ENCODE results near the gene CCT3.

CCT3 gene

DNA sequence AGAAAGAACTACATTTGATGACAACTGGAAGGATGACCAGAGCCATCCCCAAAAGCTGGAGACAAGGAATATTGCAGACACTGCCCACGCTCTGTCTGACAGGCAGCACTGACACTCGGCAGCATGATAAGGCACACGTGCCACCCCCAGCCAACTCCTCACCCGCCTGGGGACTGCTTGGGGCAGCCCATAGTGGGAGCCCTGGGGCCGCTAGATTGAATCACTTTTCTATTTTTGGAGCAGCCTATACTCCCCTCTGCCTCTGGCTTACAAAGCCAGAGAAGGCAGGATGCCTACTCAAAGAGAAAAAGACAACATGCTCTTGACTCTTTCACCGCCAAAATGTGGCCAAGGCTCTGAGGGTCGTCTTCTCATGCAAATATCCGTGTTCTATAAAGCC lies 56.8 kb downstream of the CCT3 start:
- DNase-seq (ENCODE audit: low read depth): peak; percentile 27

DNA sequence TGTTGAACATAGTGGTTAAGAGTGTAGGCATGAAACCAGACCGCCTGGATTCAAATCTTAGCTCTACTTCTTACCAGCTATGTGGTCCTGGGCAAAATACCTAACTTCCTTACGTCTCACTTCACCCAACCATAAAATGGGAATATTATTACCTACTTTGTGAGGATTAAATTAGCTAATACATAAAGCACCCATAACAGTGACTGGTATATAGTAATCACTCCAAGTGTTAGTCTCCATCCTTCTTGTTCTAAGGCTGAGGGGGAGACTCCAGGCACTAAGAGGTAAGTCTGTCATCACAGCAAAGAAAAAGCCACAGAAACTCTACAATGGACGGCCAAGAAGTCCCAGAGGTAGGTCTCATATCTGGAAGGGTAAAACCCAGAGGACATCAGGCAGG lies 58.3 kb downstream of the CCT3 start:
- no peak for DNase-seq (ENCODE audit: low read depth)

DNA sequence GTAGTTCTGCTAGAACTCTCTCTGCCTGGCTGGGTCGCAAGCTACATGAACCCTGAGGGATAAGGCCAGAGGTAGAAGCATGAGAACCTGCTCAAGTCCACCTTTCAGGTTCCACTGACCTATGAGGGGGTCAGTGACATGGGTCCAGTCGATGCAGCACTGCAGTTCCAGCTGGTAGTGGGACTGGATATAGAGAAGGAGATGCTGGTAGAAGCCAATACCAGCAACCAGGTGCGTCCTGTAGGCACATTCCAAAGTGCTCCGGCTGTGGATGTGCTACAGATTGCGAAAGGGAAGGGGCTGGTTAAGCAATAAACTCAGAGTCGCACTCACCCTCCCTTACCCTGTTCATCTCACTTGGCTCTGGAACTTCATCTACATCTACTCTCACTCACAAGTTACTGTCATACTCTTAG lies 61.1 kb downstream of the CCT3 start:
- DNase-seq (ENCODE audit: low read depth): no peak

DNA sequence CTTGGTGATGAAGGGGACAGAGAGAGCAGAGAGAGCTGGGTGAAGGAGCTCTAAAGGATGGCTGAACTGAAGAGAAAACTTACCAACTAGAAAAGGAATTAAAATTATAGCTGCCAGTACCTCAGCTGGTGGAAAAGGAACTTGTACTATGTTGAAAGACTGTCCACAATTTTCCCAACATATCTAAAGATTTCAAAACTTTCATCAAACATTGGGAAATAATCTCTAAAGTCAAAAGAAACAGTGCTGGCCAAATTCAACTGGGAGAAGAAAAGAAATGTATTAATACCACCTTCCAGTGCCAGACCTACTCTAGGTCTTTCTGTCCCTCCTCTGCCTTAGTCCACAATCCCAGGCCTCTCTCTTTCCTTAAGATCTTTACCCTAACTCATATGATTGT lies 61.6 kb downstream of the CCT3 start:
- DNase-seq (ENCODE audit: low read depth): no peak

DNA sequence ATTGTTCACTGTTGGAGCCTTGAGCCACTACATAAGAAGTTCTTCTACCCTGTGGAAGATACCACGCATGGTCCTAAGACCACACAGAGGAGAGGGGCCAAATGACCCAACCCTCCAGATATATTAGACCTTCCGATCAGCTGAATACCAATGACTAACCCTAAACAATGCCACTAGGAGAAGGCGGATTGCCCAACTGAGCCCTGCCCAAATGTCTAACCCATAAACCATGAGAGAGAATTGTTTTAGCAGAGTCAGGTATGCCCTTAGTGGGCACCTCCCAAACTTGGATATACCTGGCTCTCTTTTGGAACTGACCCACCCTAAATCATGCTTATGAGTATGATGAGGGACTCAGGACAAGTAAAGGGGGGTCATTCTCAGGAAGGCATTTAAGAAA lies 67.8 kb downstream of the CCT3 start:
- no peak for DNase-seq (ENCODE audit: low read depth)

DNA sequence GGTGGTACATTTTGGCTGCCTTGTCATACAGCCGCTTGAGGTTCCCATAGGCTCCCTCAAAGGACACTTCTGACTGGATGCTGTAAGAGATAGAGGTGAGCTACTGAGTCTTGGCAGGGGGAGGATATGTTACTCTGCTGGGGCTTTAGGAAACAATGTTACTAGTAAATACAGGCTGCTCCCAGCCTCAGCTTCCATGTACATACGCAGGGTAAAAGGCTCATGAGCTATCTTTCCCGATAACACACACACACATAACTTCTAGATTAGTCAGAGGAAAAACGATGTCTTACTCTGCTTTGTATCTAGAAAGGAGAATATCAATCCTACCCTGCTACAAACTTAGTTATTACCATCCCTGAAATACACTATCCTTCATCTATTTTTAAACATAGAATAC lies 69.8 kb downstream of the CCT3 start:
- DNase-seq (ENCODE audit: low read depth): no peak

DNA sequence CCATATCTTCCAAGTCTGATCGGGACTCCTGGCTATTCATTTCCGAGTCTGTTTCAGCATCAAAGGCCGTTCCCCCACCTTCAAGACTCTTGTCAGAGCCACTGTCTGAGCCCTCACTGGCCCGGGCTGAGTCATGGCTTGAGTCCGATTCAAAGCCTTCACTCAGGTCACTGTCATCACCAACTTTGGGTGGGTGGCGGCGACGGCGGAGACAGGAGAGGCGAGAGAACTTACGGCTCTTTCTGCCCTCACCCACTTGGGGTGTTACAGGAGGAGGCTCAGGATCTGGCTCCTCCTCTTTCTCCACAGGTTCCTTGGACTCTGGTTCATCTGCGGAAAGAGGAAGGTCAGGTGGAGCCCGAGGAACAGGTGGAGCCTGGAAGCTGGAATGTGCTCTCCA lies 72.0 kb downstream of the CCT3 start:
- no peak for DNase-seq (ENCODE audit: low read depth)

DNA sequence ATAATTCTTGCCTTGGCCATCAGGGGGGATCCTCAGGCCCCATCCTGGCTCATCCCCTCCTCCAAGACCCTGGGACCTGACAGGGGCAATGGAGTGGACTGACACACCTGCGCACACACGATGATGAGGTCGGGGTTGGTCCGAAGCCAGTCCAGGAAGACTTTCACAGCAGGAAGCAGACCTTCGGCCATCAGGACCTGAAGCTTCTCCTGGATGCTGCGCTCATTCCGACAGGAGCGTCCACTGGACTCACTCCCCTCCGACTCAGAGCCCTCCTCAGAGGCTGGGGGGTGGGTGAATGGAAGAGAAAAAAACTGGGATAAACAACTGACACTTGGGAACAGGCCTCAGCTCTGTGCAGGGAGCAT lies 74.8 kb downstream of the CCT3 start:
- DNase-seq (ENCODE audit: low read depth): no peak

DNA sequence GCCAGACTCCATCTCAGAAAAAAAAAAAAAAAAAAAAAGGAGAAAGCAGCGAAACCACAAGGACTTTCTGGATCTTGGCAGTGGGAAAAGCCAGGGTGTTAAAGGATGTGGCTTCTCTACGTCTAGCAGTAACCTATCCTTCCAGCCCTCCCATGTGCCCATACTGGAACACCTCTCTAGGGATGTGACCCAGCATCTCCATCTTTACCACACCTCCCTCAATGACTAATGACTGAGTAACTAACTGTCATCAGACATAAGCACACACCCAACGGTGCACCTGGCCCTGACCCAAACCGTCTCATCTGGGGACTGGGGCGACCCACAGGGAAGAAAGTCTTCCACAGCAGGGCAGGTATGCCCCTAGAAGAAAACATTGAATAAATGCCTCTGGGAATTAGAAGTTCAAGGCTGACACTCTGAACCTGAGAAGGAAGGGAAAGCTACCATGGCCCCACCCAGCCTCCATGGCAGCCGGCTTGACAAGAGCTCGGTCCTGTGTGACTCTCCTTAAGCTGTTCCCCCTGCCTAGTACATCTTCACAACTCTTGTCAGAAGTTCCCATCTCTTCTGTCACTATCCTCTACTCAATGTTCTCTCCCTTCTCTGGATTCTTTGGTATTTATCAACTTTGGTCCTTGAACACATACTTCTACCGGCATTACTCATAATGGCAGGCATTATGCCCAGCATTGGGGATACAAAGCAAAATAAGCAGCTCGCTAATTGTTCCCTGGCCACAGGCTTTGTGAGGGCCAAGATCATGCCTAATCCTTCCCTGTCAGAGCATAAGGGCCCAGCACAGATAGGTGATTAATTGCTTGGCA lies 75.4 kb downstream of the CCT3 start:
- no peak for DNase-seq (ENCODE audit: low read depth)

DNA sequence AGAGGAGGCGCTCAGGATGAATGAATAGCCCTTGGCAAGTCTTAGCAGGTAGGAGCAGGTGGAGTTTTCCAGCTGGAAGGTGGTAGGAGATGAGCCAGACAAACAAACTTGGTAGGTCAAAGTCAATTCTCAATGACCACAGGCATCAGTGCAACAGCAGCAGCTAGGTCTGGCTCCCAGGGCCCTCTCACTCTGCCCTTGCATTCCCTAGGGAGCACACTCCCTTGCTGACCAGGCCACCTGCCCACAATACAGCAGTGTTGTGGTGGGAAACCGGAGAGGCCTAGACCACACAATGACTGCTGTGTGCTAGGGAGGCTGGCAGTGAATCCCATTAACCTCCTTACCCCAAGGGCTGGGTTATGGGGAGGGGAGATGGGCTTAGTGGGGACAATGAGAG lies 77.2 kb downstream of the CCT3 start:
- no peak for DNase-seq (ENCODE audit: low read depth)

DNA sequence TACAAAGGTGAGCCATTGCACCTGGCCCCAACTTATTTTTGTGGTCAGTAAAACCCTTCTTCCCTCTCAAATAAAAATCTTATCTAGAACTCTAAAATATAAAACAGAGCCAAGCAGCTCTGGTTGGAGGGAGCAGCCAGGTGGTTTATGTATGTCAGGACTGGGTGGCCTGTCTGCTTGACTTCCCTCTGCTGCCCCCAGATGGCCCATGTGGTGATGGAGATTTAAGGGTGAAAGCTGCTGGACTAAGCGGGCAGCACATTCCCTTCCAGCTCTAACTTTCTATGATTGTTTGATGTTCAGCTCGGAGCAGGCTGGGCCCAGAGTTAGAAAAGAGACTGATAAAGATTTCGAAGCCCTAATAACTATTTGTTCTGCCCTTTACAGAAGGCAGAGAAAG lies 78.3 kb downstream of the CCT3 start:
- DNase-seq (ENCODE audit: low read depth): no peak

Data from stimulated activated CD4-positive, alpha-beta T cell treated with anti-CD3 and anti-CD28 coated beads, Interleukin-2, amount 100 ng/mL, for 4 hours (primary cell).